GM06990 (cell line): ENCODE data around the gene TCOF1.

Experiments used
- DNase-seq: peaks from one replicate; pipeline ENCODE4 v3.0.0-alpha.2; 2011; ENCODE audit not compliant: insufficient read length; ENCODE audit errors: extremely low read depth
- H3K27me3 ChIP-seq: replicated peaks from 2 replicates; pipeline ENCODE4 v1.6.0; 2011; ENCODE audit warnings: low read length; ENCODE audit not compliant: control insufficient read depth, insufficient read depth
- H3K36me3 ChIP-seq: 2 replicates; pipeline ENCODE4 v1.5.1; 2011; ENCODE audit warnings: low read length; ENCODE audit not compliant: control insufficient read depth, insufficient read depth
- H3K4me3 ChIP-seq: replicated peaks from 2 replicates; pipeline ENCODE4 v1.5.1; 2011; ENCODE audit warnings: low read depth, mild to moderate bottlenecking, control low read depth, low read length
- TF ChIP-seq, protein P1 (sequence below): IDR thresholded peaks from 2 replicates; pipeline ENCODE4 v1.5.1; 2011; ENCODE audit warnings: low read length, control low read depth, mild to moderate bottlenecking, inconsistent platforms; ENCODE audit not compliant: insufficient read depth, poor library complexity, severe bottlenecking

The TCOF1 gene

DNA sequence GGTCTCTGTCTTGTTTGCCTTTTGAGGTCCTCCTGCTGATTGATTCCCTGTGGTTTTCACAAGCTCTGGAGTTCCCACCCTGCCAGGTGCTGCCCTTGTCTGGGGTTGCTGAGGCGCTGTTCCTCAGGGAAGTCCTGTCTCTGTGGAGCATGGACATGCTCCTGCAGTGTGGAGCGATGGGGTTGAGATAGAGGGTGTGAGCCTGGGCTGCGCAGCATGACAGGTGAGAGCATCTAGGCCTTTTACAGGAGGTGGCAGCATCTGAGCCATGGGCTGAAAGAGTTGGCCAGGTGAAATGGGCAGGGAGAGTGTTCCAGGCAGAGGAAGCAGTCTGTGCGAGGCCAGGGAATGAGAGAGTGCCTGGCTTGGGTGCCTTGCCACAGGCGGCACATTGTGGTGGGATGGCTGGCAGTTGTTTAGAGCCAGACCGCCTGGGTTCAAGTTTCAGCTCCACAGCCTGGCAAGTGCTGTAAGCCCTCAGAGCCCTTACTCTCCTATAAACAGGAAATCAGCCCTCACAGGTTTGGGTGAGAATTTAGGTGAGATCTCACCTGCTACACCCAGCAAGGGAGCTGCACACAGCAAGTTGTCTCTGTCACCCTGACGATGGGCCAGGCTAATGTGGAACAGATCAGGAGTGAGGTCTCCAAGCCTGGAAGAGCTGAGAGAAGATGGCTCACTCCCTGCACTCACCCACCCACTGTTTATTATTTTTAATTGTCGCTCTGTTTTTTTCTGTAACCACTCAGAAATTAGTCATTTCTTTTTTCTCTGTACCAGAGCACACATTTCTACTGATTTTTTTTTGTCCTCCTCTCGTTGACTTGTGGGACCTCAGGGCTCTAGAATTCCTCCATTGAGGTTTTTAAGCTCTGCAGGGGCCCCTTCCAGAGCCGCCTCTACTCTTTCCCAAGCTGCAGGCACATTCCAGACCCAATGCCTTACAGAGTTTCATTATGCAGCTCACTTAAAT lies 19.6 kb downstream of the TCOF1 start:
- Histone ChIP-seq H3K4me3 (no peak overlapping the region), H3K27me3 (no peaks in the 10 kb centered on the region), H3K36me3 (peaks cover 62% of the 10 kb centered on the region)
- TF ChIP-seq, protein P1, sequence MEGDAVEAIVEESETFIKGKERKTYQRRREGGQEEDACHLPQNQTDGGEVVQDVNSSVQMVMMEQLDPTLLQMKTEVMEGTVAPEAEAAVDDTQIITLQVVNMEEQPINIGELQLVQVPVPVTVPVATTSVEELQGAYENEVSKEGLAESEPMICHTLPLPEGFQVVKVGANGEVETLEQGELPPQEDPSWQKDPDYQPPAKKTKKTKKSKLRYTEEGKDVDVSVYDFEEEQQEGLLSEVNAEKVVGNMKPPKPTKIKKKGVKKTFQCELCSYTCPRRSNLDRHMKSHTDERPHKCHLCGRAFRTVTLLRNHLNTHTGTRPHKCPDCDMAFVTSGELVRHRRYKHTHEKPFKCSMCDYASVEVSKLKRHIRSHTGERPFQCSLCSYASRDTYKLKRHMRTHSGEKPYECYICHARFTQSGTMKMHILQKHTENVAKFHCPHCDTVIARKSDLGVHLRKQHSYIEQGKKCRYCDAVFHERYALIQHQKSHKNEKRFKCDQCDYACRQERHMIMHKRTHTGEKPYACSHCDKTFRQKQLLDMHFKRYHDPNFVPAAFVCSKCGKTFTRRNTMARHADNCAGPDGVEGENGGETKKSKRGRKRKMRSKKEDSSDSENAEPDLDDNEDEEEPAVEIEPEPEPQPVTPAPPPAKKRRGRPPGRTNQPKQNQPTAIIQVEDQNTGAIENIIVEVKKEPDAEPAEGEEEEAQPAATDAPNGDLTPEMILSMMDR = no peak
- DNase-seq = no peak

DNA sequence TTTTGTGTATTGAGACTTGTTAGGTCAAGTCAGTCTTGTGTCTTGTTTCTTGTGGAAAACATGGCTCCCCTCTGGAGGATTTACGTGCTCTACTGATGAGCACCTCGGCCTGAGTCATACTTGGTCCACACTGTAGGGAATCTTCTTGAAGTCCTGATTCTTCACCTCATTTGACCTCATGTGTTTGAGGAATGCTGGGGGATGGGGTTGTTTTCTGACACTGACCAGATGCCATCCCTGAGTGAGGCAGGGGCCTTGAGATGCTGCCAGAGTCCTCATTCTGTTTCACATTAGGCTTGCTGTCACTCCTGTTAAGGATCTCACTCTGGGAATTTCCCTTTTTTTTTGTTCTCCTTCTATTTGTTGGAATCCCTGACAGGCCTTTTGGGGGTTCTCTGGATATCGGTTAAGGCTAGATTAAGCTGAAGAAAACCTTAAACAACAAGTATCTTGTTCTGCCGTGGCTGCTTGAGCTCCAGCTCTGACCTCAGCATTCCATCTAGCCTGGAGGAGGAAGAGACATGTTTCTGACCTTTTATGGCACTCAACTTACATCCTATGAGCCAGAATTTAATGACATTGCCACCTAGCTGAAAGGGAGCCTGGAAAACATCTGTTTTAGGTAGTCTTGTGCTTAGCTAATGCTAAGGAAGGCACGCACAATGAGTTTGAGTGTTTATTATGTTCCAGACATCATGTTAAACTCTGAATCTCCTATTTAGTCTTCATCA lies 20.6 kb downstream of the TCOF1 start:
- peaks cover 62% of the 10 kb centered on the region for H3K36me3 ChIP-seq
- TF ChIP-seq, protein P1 = no peak
- no peak for DNase-seq
- no peaks in the 10 kb centered on the region for H3K27me3 ChIP-seq
- H3K4me3 ChIP-seq = no peak overlapping the region

DNA sequence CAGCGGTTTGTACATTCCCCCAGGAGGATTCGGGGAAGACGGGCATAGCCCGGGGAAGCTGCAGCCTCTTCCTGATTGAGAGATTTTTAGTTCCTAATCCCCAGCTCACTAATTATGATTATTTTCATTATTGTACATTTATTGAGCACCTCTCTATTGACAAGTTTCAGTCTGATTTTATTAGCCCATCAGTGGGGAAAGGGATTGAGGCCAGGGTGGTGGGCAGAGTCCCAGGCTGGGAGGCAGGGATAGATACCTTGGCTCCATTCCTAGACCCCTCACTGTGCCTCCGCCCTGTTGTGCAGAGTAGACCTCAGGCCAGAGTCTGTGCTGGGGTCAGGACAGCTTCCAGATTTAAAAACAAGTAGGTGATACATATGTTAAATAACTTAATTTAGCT lies 27.2 kb downstream of the TCOF1 start:
- DNase-seq = no peak
- H3K36me3 ChIP-seq = peaks cover 55% of the 10 kb centered on the region
- TF ChIP-seq, protein P1 = no peak
- no peaks in the 10 kb centered on the region for H3K27me3 ChIP-seq
- no peak overlapping the region for H3K4me3 ChIP-seq

DNA sequence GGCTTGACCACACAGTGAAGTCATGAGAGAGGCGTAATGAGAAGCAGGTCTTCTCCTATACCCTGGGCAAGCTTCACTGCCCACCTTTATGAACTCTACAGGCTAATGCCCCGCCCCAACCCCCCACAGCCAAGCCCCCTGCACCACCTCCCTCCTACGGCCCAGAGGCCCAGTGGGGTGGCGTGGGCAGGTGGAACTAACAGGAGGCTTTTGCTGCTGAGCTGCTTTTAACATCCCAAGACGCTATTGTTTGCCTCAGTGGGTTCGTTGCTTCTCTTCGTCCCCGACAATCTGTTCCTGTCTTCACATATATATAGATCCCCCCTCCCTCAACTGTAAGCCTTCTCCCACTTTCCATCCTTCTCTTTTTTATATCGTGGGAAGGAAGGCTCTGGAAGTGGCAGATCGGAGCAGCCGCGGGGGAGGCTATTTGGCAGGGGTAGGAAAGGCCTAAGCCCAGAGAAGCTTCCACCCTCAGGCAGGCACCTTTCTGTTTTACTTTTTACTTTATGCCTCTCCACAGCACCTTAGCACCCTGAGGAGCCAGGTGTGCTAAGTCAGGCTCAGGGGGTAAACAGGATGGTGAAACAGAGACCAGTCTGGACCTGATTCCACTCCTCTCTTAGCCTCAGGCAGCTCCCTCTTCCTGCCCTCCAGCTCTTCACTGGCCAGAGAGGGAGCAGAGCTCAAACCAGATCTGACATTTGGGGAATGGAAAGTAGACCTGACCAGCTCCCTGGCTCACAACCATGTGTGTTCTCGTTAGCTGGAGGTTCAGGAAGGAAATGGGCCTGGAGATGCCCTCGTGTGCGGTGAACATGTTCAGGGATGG lies 28.7 kb downstream of the TCOF1 start:
- no peak for DNase-seq
- Histone ChIP-seq H3K27me3 (no peaks in the 10 kb centered on the region), H3K4me3 (no peak overlapping the region), H3K36me3 (peaks cover 56% of the 10 kb centered on the region)
- TF ChIP-seq, protein P1 = no peak

DNA sequence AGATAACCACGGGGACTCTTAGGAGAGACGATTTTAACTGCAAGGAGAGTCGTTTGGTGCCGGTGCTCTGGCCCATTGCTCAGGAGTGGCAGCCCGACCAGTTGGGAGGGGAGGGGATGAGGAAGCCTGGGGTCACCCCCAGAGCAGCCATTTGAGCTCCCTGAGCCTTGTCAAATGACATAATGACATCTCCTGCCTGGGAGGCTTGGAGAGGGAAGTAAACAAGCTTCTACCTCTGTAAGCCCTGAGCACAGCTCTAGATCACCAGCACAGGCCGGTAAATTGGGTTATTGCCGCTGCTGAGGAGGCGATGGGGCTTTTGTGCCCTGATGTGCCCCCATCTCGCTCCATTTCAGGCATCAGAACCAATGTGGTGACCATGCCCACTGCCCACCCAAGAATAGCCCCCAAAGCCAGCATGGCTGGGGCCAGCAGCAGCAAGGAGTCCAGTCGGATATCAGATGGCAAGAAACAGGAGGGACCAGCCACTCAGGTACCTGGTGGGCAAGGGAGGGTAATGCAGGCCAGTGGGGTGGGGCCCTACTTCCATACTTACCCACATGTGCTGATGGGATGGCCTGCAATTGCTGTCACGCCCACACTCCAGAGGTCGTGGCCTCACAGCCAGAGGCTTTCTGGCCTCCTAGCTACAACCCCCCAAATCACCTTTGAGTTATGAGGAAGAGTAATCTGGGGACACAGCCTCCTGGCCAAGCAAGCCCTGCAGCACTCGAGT lies 32.2 kb downstream of the TCOF1 start:
- TF ChIP-seq, protein P1 = no peak
- no peak overlapping the region for H3K4me3 ChIP-seq
- no peak for DNase-seq
- peaks cover 49% of the 10 kb centered on the region for H3K36me3 ChIP-seq
- no peaks in the 10 kb centered on the region for H3K27me3 ChIP-seq
